Measurements from ENCODE around the gene DPP10.

DPP10 gene

DNA sequence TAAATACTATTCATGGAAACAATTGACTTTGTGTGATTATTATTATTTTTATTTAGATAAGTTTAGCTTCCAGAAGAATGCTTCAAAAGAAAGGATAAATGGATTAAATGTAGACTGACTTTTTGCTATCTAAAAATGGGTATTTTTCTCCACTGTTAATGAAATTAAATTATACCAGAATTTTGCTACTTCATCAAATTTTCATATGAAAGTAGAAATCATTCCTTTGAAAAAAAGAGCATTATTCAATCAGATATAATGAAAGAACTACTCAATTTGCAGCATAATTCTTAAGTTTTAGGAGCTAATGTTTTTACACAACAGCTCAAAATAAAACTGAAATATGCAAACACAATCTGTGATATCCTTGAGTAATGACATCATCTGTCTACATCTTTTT, 1424.6 kb downstream of the DPP10 start:
- ChIA-PET CTCF (no interaction called here), POLR2A (no interaction called here)
- TF ChIP-seq FOXK2 (IDR thresholded peaks at IDR 0.05) = no peak
- TF ChIP-seq, protein P1, sequence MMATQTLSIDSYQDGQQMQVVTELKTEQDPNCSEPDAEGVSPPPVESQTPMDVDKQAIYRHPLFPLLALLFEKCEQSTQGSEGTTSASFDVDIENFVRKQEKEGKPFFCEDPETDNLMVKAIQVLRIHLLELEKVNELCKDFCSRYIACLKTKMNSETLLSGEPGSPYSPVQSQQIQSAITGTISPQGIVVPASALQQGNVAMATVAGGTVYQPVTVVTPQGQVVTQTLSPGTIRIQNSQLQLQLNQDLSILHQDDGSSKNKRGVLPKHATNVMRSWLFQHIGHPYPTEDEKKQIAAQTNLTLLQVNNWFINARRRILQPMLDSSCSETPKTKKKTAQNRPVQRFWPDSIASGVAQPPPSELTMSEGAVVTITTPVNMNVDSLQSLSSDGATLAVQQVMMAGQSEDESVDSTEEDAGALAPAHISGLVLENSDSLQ (IDR thresholded peaks at IDR 0.05) = no peak
- TF ChIP-seq SP1 (IDR thresholded peaks at IDR 0.05) = no peak
- no peak for TF ChIP-seq FOXM1 (IDR thresholded peaks at IDR 0.05; ENCODE audit: borderline replicate concordance)
- no peak for TF ChIP-seq TARDBP (IDR thresholded peaks at IDR 0.05)
- TF ChIP-seq FOXA1 (IDR thresholded peaks at IDR 0.05) = no peak
- no peak for TF ChIP-seq ZNF384 (IDR thresholded peaks at IDR 0.05)
- no peak for TF ChIP-seq NFRKB (IDR thresholded peaks at IDR 0.05)
- TF ChIP-seq L3MBTL2 (conservative IDR thresholded peaks at IDR 0.05) = no peak
- no peak for DNase-seq (ENCODE audit: extremely low spot score)

- ChIA-PET CTCF (no interaction called here), POLR2A (no interaction called here)
- no peak for DNase-seq (ENCODE audit: extremely low spot score)
- TF ChIP-seq L3MBTL2 (conservative IDR thresholded peaks at IDR 0.05) (no peak), HDGF (IDR thresholded peaks at IDR 0.05; ENCODE audit: borderline replicate concordance) (no peak), FOXM1 (IDR thresholded peaks at IDR 0.05; ENCODE audit: borderline replicate concordance) (no peak), ARNT (IDR thresholded peaks at IDR 0.05) (no peak), SP1 (IDR thresholded peaks at IDR 0.05) (no peak), NFRKB (IDR thresholded peaks at IDR 0.05) (no peak), CTBP1 (IDR thresholded peaks at IDR 0.05; ENCODE audit: borderline replicate concordance) (no peak), LEF1 (IDR thresholded peaks at IDR 0.05; ENCODE audit: borderline replicate concordance) (no peak), TARDBP (IDR thresholded peaks at IDR 0.05) (no peak), FOXK2 (IDR thresholded peaks at IDR 0.05) (no peak), ZNF384 (IDR thresholded peaks at IDR 0.05) (no peak), FOXA1 (IDR thresholded peaks at IDR 0.05) (no peak), BHLHE40 (IDR thresholded peaks at IDR 0.05; ENCODE audit: borderline replicate concordance) (no peak), SUZ12 (IDR thresholded peaks at IDR 0.05) (no peak), ELF4 (IDR thresholded peaks at IDR 0.05) (no peak)
- TF ChIP-seq, protein P1 (IDR thresholded peaks at IDR 0.05) = no peak
Observed at GRCh38 chr2:115874427-115874826, 1432.0 kb downstream of the DPP10 start.

- CTCF ChIA-PET = no interaction called here
- POLR2A ChIA-PET = no interaction called here
- DNase-seq (ENCODE audit: extremely low spot score) = peak; percentile 5
- no peak for TF ChIP-seq ELF4 (IDR thresholded peaks at IDR 0.05)
Observed at GRCh38 chr2:115880558-115880957, 1438.1 kb downstream of the DPP10 start.

GRCh38 chr2:115887209-115887776, 1444.9 kb downstream of the DPP10 start:
- DNase-seq (ENCODE audit: extremely low spot score) = no peak
- TF ChIP-seq ELF4 (IDR thresholded peaks at IDR 0.05) (no peak), FOXA1 (IDR thresholded peaks at IDR 0.05) (no peak), ZNF384 (IDR thresholded peaks at IDR 0.05) (no peak), L3MBTL2 (conservative IDR thresholded peaks at IDR 0.05) (no peak), SUZ12 (IDR thresholded peaks at IDR 0.05) (no peak), CTBP1 (IDR thresholded peaks at IDR 0.05; ENCODE audit: borderline replicate concordance) (no peak), SP1 (IDR thresholded peaks at IDR 0.05) (no peak), HDGF (IDR thresholded peaks at IDR 0.05; ENCODE audit: borderline replicate concordance) (no peak), BHLHE40 (IDR thresholded peaks at IDR 0.05; ENCODE audit: borderline replicate concordance) (no peak), TARDBP (IDR thresholded peaks at IDR 0.05) (no peak), FOXK2 (IDR thresholded peaks at IDR 0.05) (no peak)
- ChIA-PET POLR2A (no interaction called here), CTCF (no interaction called here)
